ENCODE measurements around the gene PLXDC1. TPM values are rescaled to one million over a fixed set of nuclear protein-coding genes. Genes with fewer than 3 reads are reported as not detected.

Gene PLXDC1
- polyA plus RNA-seq, 1 donor from 2014 or later: not detected

GRCh38 chr17:39153599-39154051 lies 2.2 kb upstream of the PLXDC1 start:
- Mint-ChIP-seq H3K4me1 (peaks cover 18 to 20% (median 19%) of the 10 kb centered on the region in 3 donors), H3K9me3 (peaks cover 0 to 8% (median 0%) of the 10 kb centered on the region in 3 donors), H3K27me3 (peaks cover 29% of the 10 kb centered on the region), H3K27ac (peak overlapping the region; percentile 99 to 100 (median 100)), H3K4me3 (peak overlapping the region; percentile 96 to 99 (median 98)), H3K36me3 (peaks cover 2% of the 10 kb centered on the region)

GRCh38 chr17:39151943-39152818 lies 744 bp upstream of the PLXDC1 start:
- Mint-ChIP-seq H3K4me3 (peak overlapping the region; percentile 96 to 99 (median 98)), H3K27me3 (peaks cover 33% of the 10 kb centered on the region), H3K4me1 (peaks cover 18 to 20% (median 19%) of the 10 kb centered on the region in 3 donors), H3K36me3 (peaks cover 3% of the 10 kb centered on the region), H3K27ac (peak overlapping the region; percentile 99 to 100 (median 100)), H3K9me3 (peaks cover 0 to 8% (median 0%) of the 10 kb centered on the region in 3 donors)

DNA sequence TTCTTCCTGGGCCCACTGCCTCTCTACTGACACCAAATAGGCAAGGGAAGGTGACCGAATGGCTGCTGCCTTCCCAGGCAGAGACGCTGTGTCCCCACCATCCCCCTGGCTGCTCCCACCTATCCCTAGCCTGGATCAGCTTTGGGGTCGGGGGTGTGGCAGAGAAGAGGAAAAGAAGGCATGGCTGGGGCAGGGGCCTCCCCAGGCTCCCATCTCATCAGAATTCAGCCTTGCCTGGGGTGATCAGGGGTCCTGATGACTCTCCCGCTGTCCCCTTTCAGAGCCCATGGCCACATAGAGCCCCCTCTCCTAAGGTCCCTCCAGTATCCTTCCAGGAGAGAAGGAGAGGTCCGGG lies 665 bp downstream of the PLXDC1 start:
- H3K4me3 Mint-ChIP-seq: peak overlapping the region; percentile 32 to 91 (median 68)
- H3K27ac Mint-ChIP-seq: peak overlapping the region in 1 of 3 donors; percentile 6
- peaks cover 0 to 8% (median 0%) of the 10 kb centered on the region in 3 donors for H3K9me3 Mint-ChIP-seq
- peaks cover 17 to 19% (median 17%) of the 10 kb centered on the region in 3 donors for H3K4me1 Mint-ChIP-seq
- H3K36me3 Mint-ChIP-seq: peaks cover 3% of the 10 kb centered on the region
- H3K27me3 Mint-ChIP-seq: peaks cover 34% of the 10 kb centered on the region

- Mint-ChIP-seq H3K4me3 (peak overlapping the region in 2 of 4 donors; percentile 17 to 32), H3K27ac (peak overlapping the region in 2 of 3 donors; percentile 6 to 74), H3K4me1 (peaks cover 17 to 19% (median 17%) of the 10 kb centered on the region in 3 donors), H3K36me3 (peaks cover 3% of the 10 kb centered on the region), H3K9me3 (peaks cover 0 to 8% (median 0%) of the 10 kb centered on the region in 3 donors), H3K27me3 (peaks cover 33% of the 10 kb centered on the region)
Measured at GRCh38 chr17:39150104-39150634, 1.3 kb downstream of the PLXDC1 start.

DNA sequence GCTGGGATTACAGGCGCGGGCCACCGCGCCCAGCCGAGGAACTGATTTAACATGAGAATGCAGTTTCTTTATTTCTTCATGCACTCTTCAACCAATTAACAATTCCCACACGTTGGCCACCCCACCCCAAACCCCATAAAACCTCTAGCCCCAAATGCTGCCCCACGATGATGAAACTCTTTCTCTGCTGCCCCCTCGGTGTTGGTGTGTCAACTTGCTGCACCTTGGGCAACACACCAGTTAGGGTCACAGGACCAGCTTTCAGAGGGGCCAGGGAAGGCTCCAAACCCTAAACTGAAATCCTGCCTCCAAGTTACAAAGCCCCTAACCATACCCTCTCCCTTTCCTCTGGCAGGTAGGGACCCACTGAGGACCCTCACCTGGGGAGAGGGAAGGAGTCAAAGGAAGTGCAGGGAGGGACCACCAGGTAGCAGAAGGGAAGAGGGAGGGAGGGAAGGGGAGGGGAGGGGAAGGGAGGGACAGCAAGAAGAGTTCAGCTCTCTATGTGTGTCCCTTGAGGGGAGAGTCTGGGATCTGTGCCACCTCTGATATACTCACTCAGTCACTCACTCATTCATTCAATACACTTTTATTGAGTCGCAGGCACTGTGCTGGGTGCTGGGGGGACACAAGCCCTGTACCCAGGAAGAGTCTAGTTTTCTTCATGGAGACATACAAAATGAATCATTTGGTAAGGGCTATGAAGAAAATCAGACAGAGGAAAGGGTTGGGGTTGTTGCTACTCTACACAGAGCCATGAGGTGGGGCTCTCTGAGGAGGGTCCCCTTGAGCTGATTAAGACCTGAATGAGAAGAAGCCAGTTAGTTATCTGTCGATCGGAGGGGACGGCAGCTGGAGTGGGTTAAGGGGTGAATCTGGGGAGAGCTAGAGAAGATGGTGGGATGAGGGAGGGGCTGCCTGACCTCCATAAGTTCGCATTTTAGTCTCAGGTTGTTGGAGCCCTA lies 3.9 kb downstream of the PLXDC1 start:
- no peak overlapping the region for H3K4me3 Mint-ChIP-seq
- peaks cover under 1 to 5% (median 3%) of the 10 kb centered on the region in 3 donors for H3K4me1 Mint-ChIP-seq
- H3K9me3 Mint-ChIP-seq: no peaks in the 10 kb centered on the region
- peaks cover 3% of the 10 kb centered on the region for H3K36me3 Mint-ChIP-seq
- H3K27me3 Mint-ChIP-seq: peaks cover 27% of the 10 kb centered on the region
- no peak overlapping the region for H3K27ac Mint-ChIP-seq

- Mint-ChIP-seq H3K27ac (no peak overlapping the region), H3K4me1 (peaks cover 0 to 3% (median 1%) of the 10 kb centered on the region in 3 donors), H3K27me3 (peaks cover 29% of the 10 kb centered on the region), H3K36me3 (peaks cover 3% of the 10 kb centered on the region), H3K4me3 (no peak overlapping the region), H3K9me3 (no peaks in the 10 kb centered on the region)
Measured at GRCh38 chr17:39146273-39146672, 5.2 kb downstream of the PLXDC1 start.

GRCh38 chr17:39145143-39145542 lies 6.3 kb downstream of the PLXDC1 start:
- Mint-ChIP-seq H3K4me3 (no peak overlapping the region), H3K36me3 (peaks cover 3% of the 10 kb centered on the region), H3K9me3 (no peaks in the 10 kb centered on the region), H3K27ac (no peak overlapping the region), H3K4me1 (peaks cover 0 to 1% (median under 1%) of the 10 kb centered on the region in 3 donors), H3K27me3 (peaks cover 20% of the 10 kb centered on the region)

GRCh38 chr17:39144416-39144840 lies 7.0 kb downstream of the PLXDC1 start:
- Mint-ChIP-seq H3K4me3 (no peak overlapping the region), H3K27me3 (peaks cover 13% of the 10 kb centered on the region), H3K36me3 (peaks cover 3% of the 10 kb centered on the region), H3K27ac (no peak overlapping the region), H3K4me1 (peaks cover 0 to 1% (median 0%) of the 10 kb centered on the region in 3 donors), H3K9me3 (no peaks in the 10 kb centered on the region)

GRCh38 chr17:39143552-39144093 lies 7.8 kb downstream of the PLXDC1 start:
- Mint-ChIP-seq H3K36me3 (peaks cover 3% of the 10 kb centered on the region), H3K9me3 (no peaks in the 10 kb centered on the region), H3K27me3 (peaks cover 7% of the 10 kb centered on the region), H3K27ac (no peak overlapping the region), H3K4me3 (no peak overlapping the region), H3K4me1 (peaks cover 0 to 6% (median 3%) of the 10 kb centered on the region in 3 donors)

DNA sequence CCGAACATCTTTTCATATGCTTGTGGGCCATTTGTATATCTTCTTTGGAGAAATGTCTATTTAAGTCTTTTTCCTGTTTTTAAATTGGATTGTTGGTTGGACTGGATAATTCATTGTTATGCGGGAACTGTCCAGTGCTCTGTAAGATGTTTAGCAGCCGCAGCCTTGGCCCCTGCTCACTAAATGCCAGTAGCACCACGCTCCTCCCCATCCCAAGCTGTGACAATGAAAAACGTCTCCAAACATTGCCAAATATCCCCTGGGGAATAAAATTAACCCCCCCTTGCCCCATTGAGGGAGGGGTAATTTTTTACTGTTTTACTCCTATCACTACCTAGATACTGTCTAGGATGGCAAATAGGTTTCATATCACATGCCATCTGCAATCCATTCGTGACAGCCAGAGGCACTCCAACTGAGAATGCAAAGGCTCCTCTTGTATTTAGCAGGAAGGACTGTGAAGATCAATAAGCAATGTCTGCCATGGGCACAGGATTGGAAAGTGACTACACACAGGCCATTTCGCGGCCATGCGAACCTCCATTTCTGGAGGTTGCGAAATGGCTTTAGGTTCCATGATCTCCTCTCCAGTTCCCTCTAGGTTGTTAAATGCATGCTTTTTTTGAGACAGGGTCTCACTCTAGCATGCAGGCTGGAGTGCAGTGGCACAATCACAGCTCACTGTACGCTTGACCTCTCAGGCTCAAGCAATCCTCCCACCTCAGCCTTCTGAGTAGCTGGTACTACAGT lies 9.3 kb downstream of the PLXDC1 start:
- H3K27me3 Mint-ChIP-seq: peaks cover 3% of the 10 kb centered on the region
- H3K4me1 Mint-ChIP-seq: peaks cover 0 to 9% (median 3%) of the 10 kb centered on the region in 3 donors
- no peaks in the 10 kb centered on the region for H3K9me3 Mint-ChIP-seq
- H3K4me3 Mint-ChIP-seq: no peak overlapping the region
- peaks cover 2% of the 10 kb centered on the region for H3K36me3 Mint-ChIP-seq
- H3K27ac Mint-ChIP-seq: no peak overlapping the region

DNA sequence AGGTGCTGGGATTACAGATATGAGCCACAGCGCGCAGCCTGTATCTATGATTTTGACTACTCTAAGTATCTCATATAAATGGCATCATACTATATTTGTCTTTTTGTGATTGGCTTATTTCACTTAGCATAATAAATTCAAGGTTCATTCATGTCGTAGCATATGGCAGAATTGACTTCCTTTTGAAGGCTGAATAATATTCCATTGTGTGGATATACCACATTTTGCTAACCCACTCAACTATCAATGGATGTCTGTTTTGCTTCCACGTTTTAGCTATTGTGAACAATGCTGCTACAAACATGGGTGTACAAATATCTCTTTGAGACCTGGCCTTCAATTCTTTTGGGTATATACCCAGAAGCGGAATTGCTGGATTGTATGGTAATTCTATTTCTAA lies 10.1 kb downstream of the PLXDC1 start:
- Mint-ChIP-seq H3K9me3 (no peaks in the 10 kb centered on the region), H3K4me1 (peaks cover 0 to 9% (median 3%) of the 10 kb centered on the region in 3 donors), H3K27ac (no peak overlapping the region), H3K4me3 (no peak overlapping the region), H3K27me3 (peaks cover 2% of the 10 kb centered on the region), H3K36me3 (peaks cover 2% of the 10 kb centered on the region)

GRCh38 chr17:39139561-39139960 lies 11.9 kb downstream of the PLXDC1 start:
- H3K4me1 Mint-ChIP-seq: peaks cover 0 to 8% (median 3%) of the 10 kb centered on the region in 3 donors
- H3K36me3 Mint-ChIP-seq: peaks cover 2% of the 10 kb centered on the region
- peak overlapping the region in 1 of 4 donors; percentile 41 for H3K4me3 Mint-ChIP-seq
- no peak overlapping the region for H3K27ac Mint-ChIP-seq
- no peaks in the 10 kb centered on the region for H3K9me3 Mint-ChIP-seq
- H3K27me3 Mint-ChIP-seq: peaks cover 2% of the 10 kb centered on the region

DNA sequence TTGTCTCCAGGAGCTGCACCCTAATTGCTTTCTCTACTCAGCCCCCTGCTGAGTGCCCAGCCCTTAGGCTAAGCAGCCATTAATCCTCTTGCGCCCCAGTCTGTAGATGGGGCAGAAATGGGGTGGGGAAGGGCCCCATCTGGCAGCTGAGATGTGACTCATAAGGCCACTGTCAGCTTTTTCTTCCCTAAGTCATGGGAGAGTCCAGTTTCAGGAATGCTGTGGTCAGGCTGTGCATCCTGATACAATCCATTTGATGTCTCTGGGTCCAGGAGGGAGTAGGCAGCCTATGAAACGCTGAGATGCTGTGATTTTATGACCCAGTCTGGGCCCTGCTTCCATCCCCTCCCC lies 12.3 kb downstream of the PLXDC1 start:
- Mint-ChIP-seq H3K27me3 (peaks cover 2% of the 10 kb centered on the region), H3K36me3 (peaks cover 2% of the 10 kb centered on the region), H3K27ac (no peak overlapping the region), H3K9me3 (no peaks in the 10 kb centered on the region), H3K4me1 (peaks cover 0 to 8% (median 3%) of the 10 kb centered on the region in 3 donors), H3K4me3 (no peak overlapping the region)
